SH-SY5Y (cell line): Measurements from ENCODE around the gene SLC24A3.

Experiments used
- GATA2 ChIP-seq: IDR thresholded peaks from 2 replicates; pipeline ENCODE4 v1.6.1; 2011; ENCODE audit warnings: mild to moderate bottlenecking, low read depth, low read length
- GATA3 ChIP-seq: IDR thresholded peaks from 2 replicates; pipeline ENCODE4 v1.6.1; 2011; ENCODE audit warnings: low read depth, mild to moderate bottlenecking, low read length, moderate library complexity

GRCh38 chr20:19384940-19385339 is 172.5 kb downstream of the SLC24A3 start:
- TF ChIP-seq GATA2 (no peak), GATA3 (no peak)
